Measurements from ENCODE around the gene MYMK.

Gene MYMK

GRCh38 chr9:133536080-133536479 is 11.3 kb upstream of the MYMK start:
- no peak for ATAC-seq (ENCODE audit: insufficient read depth, low read depth)

GRCh38 chr9:133535306-133535877 is 10.6 kb upstream of the MYMK start:
- Histone ChIP-seq H3K4me2 (ENCODE audit: insufficient read depth, low read length) (no peak overlapping the region), H3K4me3 (ENCODE audit: low read depth in 1 of 2, low read length in 2 of 2) (no peak overlapping the region), H3K79me2 (ENCODE audit: insufficient read depth, low read length) (no peaks in the 10 kb centered on the region), H3K4me1 (ENCODE audit: insufficient read depth, low read length) (0 out of 2 replicates have a peak, but pooled peaks cover 6% of the 10 kb centered on the region), H2AFZ (ENCODE audit: low read depth, low read length) (no peak overlapping the region), H3K36me3 (ENCODE audit: insufficient read depth, low read length) (no peaks in the 10 kb centered on the region), H3K9me3 (ENCODE audit: insufficient read depth, low read length, severe bottlenecking) (no peaks in the 10 kb centered on the region), H4K20me1 (ENCODE audit: insufficient read depth, low read length) (peaks cover 9% of the 10 kb centered on the region; the same call in 1 of the 2 replicates), H3K27me3 (ENCODE audit: insufficient read depth, low read length, poor library complexity) (peaks cover 25% of the 10 kb centered on the region), H3K9ac (ENCODE audit: low read depth, low read length) (no peak overlapping the region), H3K27ac (ENCODE audit: low read length) (no peak overlapping the region)
- ATAC-seq (ENCODE audit: insufficient read depth, low read depth): no peak
- no peak for TF ChIP-seq EZH2 (IDR thresholded peaks at IDR 0.05; ENCODE audit: borderline replicate concordance, low read depth, low read length, severe bottlenecking)
- TF ChIP-seq CTCF (IDR thresholded peaks at IDR 0.05; ENCODE audit: borderline replicate concordance, extremely low read depth, low read length, poor library complexity, severe bottlenecking): no peak
- no peak for DNase-seq

More at GRCh38 chr9:133536080-133536479, 11.3 kb upstream of the MYMK start:
- no peaks in the 10 kb centered on the region for H3K36me3 ChIP-seq (ENCODE audit: insufficient read depth, low read length)
- H3K4me2 ChIP-seq (ENCODE audit: insufficient read depth, low read length): no peak overlapping the region
- no peak overlapping the region for H3K9ac ChIP-seq (ENCODE audit: low read depth, low read length)
- no peak for TF ChIP-seq EZH2 (IDR thresholded peaks at IDR 0.05; ENCODE audit: borderline replicate concordance, low read depth, low read length, severe bottlenecking)
- no peak for TF ChIP-seq CTCF (IDR thresholded peaks at IDR 0.05; ENCODE audit: borderline replicate concordance, extremely low read depth, low read length, poor library complexity, severe bottlenecking)
- peaks cover 25% of the 10 kb centered on the region for H3K27me3 ChIP-seq (ENCODE audit: insufficient read depth, low read length, poor library complexity)
- peaks cover 9% of the 10 kb centered on the region; the same call in 1 of the 2 replicates for H4K20me1 ChIP-seq (ENCODE audit: insufficient read depth, low read length)
- no peak overlapping the region for H2AFZ ChIP-seq (ENCODE audit: low read depth, low read length)
- H3K4me1 ChIP-seq (ENCODE audit: insufficient read depth, low read length): 0 out of 2 replicates have a peak, but pooled peaks cover 6% of the 10 kb centered on the region
- H3K79me2 ChIP-seq (ENCODE audit: insufficient read depth, low read length): no peaks in the 10 kb centered on the region
- DNase-seq: no peak
- no peaks in the 10 kb centered on the region for H3K9me3 ChIP-seq (ENCODE audit: insufficient read depth, low read length, severe bottlenecking)
- H3K27ac ChIP-seq (ENCODE audit: low read length): no peak overlapping the region
- H3K4me3 ChIP-seq (ENCODE audit: low read depth in 1 of 2, low read length in 2 of 2): no peak overlapping the region

- H3K36me3 ChIP-seq (ENCODE audit: insufficient read depth, low read length): no peaks in the 10 kb centered on the region
- no peak within 1 kb of the TSS for H3K27ac ChIP-seq (ENCODE audit: low read length)
- peak; percentile 69 for DNase-seq
- H4K20me1 ChIP-seq (ENCODE audit: insufficient read depth, low read length): peaks cover 9% of the 10 kb centered on the region; the same call in 1 of the 2 replicates
- no peak within 1 kb of the TSS for H3K9ac ChIP-seq (ENCODE audit: low read depth, low read length)
- H3K4me3 ChIP-seq (ENCODE audit: low read depth in 1 of 2, low read length in 2 of 2): no peak within 1 kb of the TSS
- no peak within 1 kb of the TSS for H3K4me2 ChIP-seq (ENCODE audit: insufficient read depth, low read length)
- TF ChIP-seq CTCF (IDR thresholded peaks at IDR 0.05; ENCODE audit: borderline replicate concordance, extremely low read depth, low read length, poor library complexity, severe bottlenecking) (no peak), EZH2 (IDR thresholded peaks at IDR 0.05; ENCODE audit: borderline replicate concordance, low read depth, low read length, severe bottlenecking) (peak; percentile 47)
- H3K27me3 ChIP-seq (ENCODE audit: insufficient read depth, low read length, poor library complexity): peaks cover 30% of the 10 kb centered on the region
- H3K9me3 ChIP-seq (ENCODE audit: insufficient read depth, low read length, severe bottlenecking): no peaks in the 10 kb centered on the region
- no peak within 1 kb of the TSS for H2AFZ ChIP-seq (ENCODE audit: low read depth, low read length)
- ATAC-seq (ENCODE audit: insufficient read depth, low read depth): peak; percentile 79
- no peaks in the 10 kb centered on the region for H3K79me2 ChIP-seq (ENCODE audit: insufficient read depth, low read length)
- H3K4me1 ChIP-seq (ENCODE audit: insufficient read depth, low read length): 0 out of 2 replicates have a peak, but pooled peaks cover 6% of the 10 kb centered on the region
These were observed 9.9 kb upstream of the MYMK start, which contains the start of gene ADAMTSL2 for GRCh38 chr9:133534346-133535291. Gene ADAMTSL2 (plus strand): TSS chr9:133534704. CDS start chr9:133536713, 2,009 bp downstream.

All from DND-41 (cell line).